GM19395 (cell line): ENCODE results near the gene KCNE3.

Experiments
- ATAC-seq: cut with Tn5 transposase; IDR thresholded peaks from one replicate; pipeline ENCODE4 v1.9.1; 2021; ENCODE audit warnings: mild to moderate bottlenecking, moderate library complexity; ENCODE audit not compliant: unreplicated experiment

KCNE3 gene

GRCh38 chr11:74466916-74467885, at the start of gene KCNE3:
Gene KCNE3, minus strand, starts transcription at chr11:74467549. Its CDS starts 9,986 bp downstream, at chr11:74457563.
- ATAC-seq: no peak

- no peak for ATAC-seq
Observed at GRCh38 chr11:74507582-74507981, 40.2 kb upstream of the KCNE3 start.

- ATAC-seq: no peak
Observed at GRCh38 chr11:74506823-74507222, 39.5 kb upstream of the KCNE3 start.

- no peak for ATAC-seq
Observed at GRCh38 chr11:74505911-74506310, 38.6 kb upstream of the KCNE3 start.

GRCh38 chr11:74504100-74504691, 36.8 kb upstream of the KCNE3 start:
- no peak for ATAC-seq

- no peak for ATAC-seq
Observed at GRCh38 chr11:74494916-74495315, 27.6 kb upstream of the KCNE3 start.

GRCh38 chr11:74493791-74494630, 26.7 kb upstream of the KCNE3 start:
- ATAC-seq: no peak

GRCh38 chr11:74492974-74493790, 25.8 kb upstream of the KCNE3 start, which contains the start of gene LIPT2:
Gene LIPT2, minus strand, starts transcription at chr11:74493724. Its CDS starts 21 bp downstream, at chr11:74493703.
- ATAC-seq: peak; percentile 93

- ATAC-seq: no peak
Observed at GRCh38 chr11:74492084-74492483, 24.7 kb upstream of the KCNE3 start.

- no peak for ATAC-seq
Observed at GRCh38 chr11:74490941-74491340, 23.6 kb upstream of the KCNE3 start.

- no peak for ATAC-seq
Observed at GRCh38 chr11:74487875-74488274, 20.5 kb upstream of the KCNE3 start.

GRCh38 chr11:74485868-74486267, 18.5 kb upstream of the KCNE3 start:
- ATAC-seq: no peak

- ATAC-seq: no peak
Observed at GRCh38 chr11:74480688-74481417, 13.5 kb upstream of the KCNE3 start.

GRCh38 chr11:74479732-74480123, 12.4 kb upstream of the KCNE3 start:
- no peak for ATAC-seq

GRCh38 chr11:74478877-74479731, 11.8 kb upstream of the KCNE3 start:
- no peak for ATAC-seq

GRCh38 chr11:74476536-74476935, 9.2 kb upstream of the KCNE3 start:
- no peak for ATAC-seq

- ATAC-seq: no peak
Observed at GRCh38 chr11:74474316-74474715, 7.0 kb upstream of the KCNE3 start.

- no peak for ATAC-seq
Observed at GRCh38 chr11:74473382-74474173, 6.2 kb upstream of the KCNE3 start.
